ENCODE results near the gene SUMF1. TPM values are rescaled to one million over a fixed set of nuclear protein-coding genes. Genes with fewer than 3 reads are reported as not detected.

The SUMF1 gene
- total RNA-seq, 1 donor: 41.9 TPM

- no peak for DNase-seq (ENCODE audit: low read depth)
- H3K4me3 ChIP-seq (ENCODE audit: low read depth, low read length): no peak overlapping the region
Observed at GRCh38 chr3:4401441-4401840, 65.6 kb downstream of the SUMF1 start.

GRCh38 chr3:4399476-4399875, 67.6 kb downstream of the SUMF1 start:
- DNase-seq (ENCODE audit: low read depth): no peak
- no peak overlapping the region for H3K4me3 ChIP-seq (ENCODE audit: low read depth, low read length)
- TF ChIP-seq CTCF (IDR thresholded peaks at IDR 0.05; ENCODE audit: insufficient read depth, low read depth, low read length): no peak

More at GRCh38 chr3:4401441-4401840, 65.6 kb downstream of the SUMF1 start:
- no peak for TF ChIP-seq CTCF (IDR thresholded peaks at IDR 0.05; ENCODE audit: insufficient read depth, low read depth, low read length)

DNA sequence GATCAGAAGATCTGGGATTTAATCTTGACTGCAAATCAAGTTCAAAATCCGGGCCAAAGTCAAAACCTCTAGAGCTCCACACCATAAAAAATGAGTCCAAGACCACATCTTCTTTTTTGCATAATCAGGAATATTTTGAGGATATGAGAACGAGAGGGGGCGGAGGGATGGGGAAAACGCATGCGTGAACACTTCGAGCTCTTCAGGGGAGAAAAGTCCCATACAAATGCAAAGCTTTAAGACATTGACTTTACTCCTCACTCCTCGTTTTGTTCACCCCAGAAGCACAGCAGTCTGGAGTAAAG, 68.2 kb downstream of the SUMF1 start:
- TF ChIP-seq CTCF (IDR thresholded peaks at IDR 0.05; ENCODE audit: insufficient read depth, low read depth, low read length): no peak
- DNase-seq (ENCODE audit: low read depth): peak; percentile 44
- H3K4me3 ChIP-seq (ENCODE audit: low read depth, low read length): no peak overlapping the region

GRCh38 chr3:4398120-4398940, 68.7 kb downstream of the SUMF1 start:
- no peak overlapping the region for H3K4me3 ChIP-seq (ENCODE audit: low read depth, low read length)
- no peak for TF ChIP-seq CTCF (IDR thresholded peaks at IDR 0.05; ENCODE audit: insufficient read depth, low read depth, low read length)
- peak; percentile 26 for DNase-seq (ENCODE audit: low read depth)

DNA sequence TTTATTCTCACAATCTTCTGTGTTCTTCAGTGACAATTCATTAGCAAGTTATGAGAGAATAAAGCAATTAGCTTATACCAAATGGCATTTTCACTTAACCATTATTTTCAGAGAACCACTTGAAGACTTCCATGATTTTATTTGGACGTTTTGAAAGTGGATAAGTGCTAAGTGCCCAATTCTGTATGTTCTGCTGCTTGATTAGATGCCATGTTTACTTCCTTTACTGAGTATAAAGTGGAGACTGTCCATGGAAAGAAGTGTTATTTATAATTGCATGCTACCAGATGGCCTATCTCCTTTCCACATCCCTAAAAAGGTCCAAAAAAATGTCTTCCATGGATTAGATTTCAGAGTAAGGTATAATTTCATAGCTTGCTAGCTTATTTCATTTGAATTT, 69.6 kb downstream of the SUMF1 start:
- DNase-seq (ENCODE audit: low read depth): no peak
- no peak overlapping the region for H3K4me3 ChIP-seq (ENCODE audit: low read depth, low read length)

GRCh38 chr3:4396542-4396941, 70.5 kb downstream of the SUMF1 start:
- TF ChIP-seq CTCF (IDR thresholded peaks at IDR 0.05; ENCODE audit: insufficient read depth, low read depth, low read length): no peak
- no peak overlapping the region for H3K4me3 ChIP-seq (ENCODE audit: low read depth, low read length)
- DNase-seq (ENCODE audit: low read depth): no peak

More for the DNA sequence above, 69.6 kb downstream of the SUMF1 start:
- no peak for TF ChIP-seq CTCF (IDR thresholded peaks at IDR 0.05; ENCODE audit: insufficient read depth, low read depth, low read length)

- DNase-seq (ENCODE audit: low read depth): no peak
- H3K4me3 ChIP-seq (ENCODE audit: low read depth, low read length): no peak overlapping the region
- TF ChIP-seq CTCF (IDR thresholded peaks at IDR 0.05; ENCODE audit: insufficient read depth, low read depth, low read length): no peak
Observed at GRCh38 chr3:4396006-4396405, 71.1 kb downstream of the SUMF1 start.

Data from fibroblast of villous mesenchyme (primary cell).